Measurements from ENCODE around the gene CSTA.

The CSTA gene

DNA sequence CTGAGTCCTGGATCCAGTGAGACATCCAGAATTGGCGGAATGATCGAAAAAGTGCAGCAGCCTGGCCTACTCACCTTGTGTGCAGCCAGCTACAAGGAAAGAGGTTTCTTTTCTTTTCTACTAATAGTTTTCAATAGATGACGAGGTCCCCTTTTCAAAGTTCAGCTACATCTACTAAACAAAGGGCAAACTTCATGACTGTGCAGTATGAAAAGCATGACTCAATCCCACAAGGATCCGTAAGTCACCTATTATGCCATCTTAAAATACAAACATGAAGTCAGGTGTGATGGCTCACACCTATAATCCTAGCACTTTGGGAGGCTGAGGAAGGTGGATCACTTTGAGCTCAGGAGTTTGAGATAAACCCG is 41.3 kb downstream of the CSTA start:
- no peaks in the 10 kb centered on the region for H3K9me3 ChIP-seq (ENCODE audit: control insufficient read depth in 1 of 2, low read length in 2 of 2)
- peak overlapping the region; percentile 33 for H3K27ac ChIP-seq (ENCODE audit: low read depth, low read length)
- H3K27me3 ChIP-seq (ENCODE audit: control insufficient read depth in 1 of 2, insufficient read depth in 2 of 2, low read length in 2 of 2), result no peaks in the 10 kb centered on the region
- H3K4me1 ChIP-seq (ENCODE audit: control insufficient read depth in 1 of 2, insufficient read depth in 2 of 2, low read length in 2 of 2), result peaks cover 23 to 36% of the 10 kb centered on the region in 2 donors
- H3K36me3 ChIP-seq (ENCODE audit: control insufficient read depth in 1 of 2, insufficient read depth in 2 of 2, low read length in 2 of 2), result peaks cover 7 to 8% of the 10 kb centered on the region in 2 donors
- H3K9ac ChIP-seq (ENCODE audit: low read depth in 1 of 2, low read length in 2 of 2), result no peak overlapping the region
- H3K4me3 ChIP-seq (ENCODE audit: low read depth in 1 of 2, low read length in 2 of 2), result no peak overlapping the region

DNA sequence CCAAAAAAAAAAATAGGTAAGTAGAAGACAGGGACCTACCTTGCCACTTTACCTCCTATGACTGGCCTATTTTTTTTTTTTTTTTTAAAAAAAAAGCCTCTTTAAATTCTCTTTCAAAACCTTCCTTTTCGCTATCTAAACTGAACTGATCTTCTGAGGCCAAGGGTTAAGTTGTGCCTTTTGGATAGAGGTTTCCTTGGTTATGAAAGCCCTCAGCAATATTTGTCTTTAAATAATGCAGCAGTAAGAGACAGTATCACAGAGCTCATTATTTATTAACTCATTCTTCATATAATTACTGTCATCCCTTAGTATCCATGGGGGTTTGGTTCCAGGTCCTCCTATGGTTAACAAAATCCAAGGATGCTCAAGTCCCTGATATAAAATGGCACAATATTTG is 49.0 kb downstream of the CSTA start:
- Histone ChIP-seq H3K36me3 (ENCODE audit: control insufficient read depth in 1 of 2, insufficient read depth in 2 of 2, low read length in 2 of 2) (peaks cover 0 to 2% of the 10 kb centered on the region in 2 donors), H3K9ac (ENCODE audit: low read depth in 1 of 2, low read length in 2 of 2) (no peak overlapping the region), H3K4me3 (ENCODE audit: low read depth in 1 of 2, low read length in 2 of 2) (no peak overlapping the region), H3K27me3 (ENCODE audit: control insufficient read depth in 1 of 2, insufficient read depth in 2 of 2, low read length in 2 of 2) (no peaks in the 10 kb centered on the region), H3K27ac (ENCODE audit: low read depth, low read length) (no peak overlapping the region), H3K4me1 (ENCODE audit: control insufficient read depth in 1 of 2, insufficient read depth in 2 of 2, low read length in 2 of 2) (no peaks in the 10 kb centered on the region), H3K9me3 (ENCODE audit: control insufficient read depth in 1 of 2, low read length in 2 of 2) (no peaks in the 10 kb centered on the region)

DNA sequence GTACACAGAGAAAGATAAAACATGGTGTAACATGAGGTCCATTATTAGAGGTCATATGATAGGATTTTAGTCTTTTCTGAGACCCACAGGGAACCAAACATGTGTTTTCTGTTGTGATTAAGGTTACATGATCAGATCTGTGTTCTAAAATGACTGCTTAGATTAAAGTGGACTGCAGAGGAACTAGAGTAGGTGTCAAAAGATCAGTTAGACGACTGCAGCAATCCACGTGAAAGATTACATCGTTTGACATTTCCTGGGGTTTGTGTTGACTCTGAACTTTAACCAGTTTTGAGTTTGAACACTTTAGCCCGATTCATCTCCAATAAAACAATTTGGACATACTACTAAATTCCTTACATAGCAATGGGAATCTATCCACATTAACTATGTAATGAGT is 52.9 kb downstream of the CSTA start:
- H3K9ac ChIP-seq (ENCODE audit: low read depth in 1 of 2, low read length in 2 of 2), result no peak overlapping the region

DNA sequence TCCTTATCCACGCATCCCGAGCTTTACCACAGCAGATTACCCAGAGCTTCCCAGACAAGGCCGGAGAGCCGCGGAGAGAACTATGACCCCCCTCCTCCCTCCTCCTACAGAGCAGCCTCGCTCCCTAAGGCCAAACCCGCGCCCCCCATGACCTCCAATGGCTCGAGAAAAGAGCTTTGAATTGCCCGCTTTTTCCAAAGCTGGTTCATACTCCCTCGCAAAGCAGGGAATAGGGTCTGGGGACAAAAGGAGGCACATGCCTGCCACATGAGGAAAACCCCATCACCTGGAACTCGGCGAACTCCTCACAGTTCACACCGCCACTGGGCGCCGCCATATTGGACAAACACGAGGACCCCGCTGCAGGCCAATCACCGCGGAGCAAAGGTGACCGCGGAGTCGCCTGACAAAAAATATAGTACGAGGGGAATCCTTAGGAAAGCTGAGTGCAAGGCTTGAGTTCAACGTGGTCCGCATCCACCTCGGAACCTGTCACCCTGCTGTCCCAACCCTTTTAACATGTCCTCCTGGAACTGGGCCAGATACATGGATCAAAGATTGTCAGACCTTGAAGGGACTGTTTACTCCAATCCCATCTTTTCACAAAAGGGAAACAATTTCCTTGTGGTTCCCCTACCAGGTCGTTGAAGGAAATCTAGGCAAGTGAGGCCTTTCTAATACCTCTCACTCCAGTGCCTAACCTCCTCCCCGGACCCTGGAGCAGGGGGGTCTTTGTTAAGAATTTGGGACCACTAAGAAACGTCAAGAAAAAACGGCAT is 58.0 kb downstream of the CSTA start, which contains the start of gene MIX23:
Gene MIX23, minus strand, starts transcription at position 344 of the 779 bp plus-strand sequence. Its CDS starts 7 bp downstream, at position 337.
- no peaks in the 10 kb centered on the region for H3K36me3 ChIP-seq (ENCODE audit: control insufficient read depth in 1 of 2, insufficient read depth in 2 of 2, low read length in 2 of 2)
- H3K9ac ChIP-seq (ENCODE audit: low read depth in 1 of 2, low read length in 2 of 2), result peak within 1 kb of the TSS; percentile 78 to 95
- H3K4me1 ChIP-seq (ENCODE audit: control insufficient read depth in 1 of 2, insufficient read depth in 2 of 2, low read length in 2 of 2), result peaks cover 16 to 23% of the 10 kb centered on the region in 2 donors
- peak within 1 kb of the TSS; percentile 86 for H3K27ac ChIP-seq (ENCODE audit: low read depth, low read length)
- peak within 1 kb of the TSS; percentile 96 to 97 for H3K4me3 ChIP-seq (ENCODE audit: low read depth in 1 of 2, low read length in 2 of 2)
- H3K9me3 ChIP-seq (ENCODE audit: control insufficient read depth in 1 of 2, low read length in 2 of 2), result no peaks in the 10 kb centered on the region
- no peaks in the 10 kb centered on the region for H3K27me3 ChIP-seq (ENCODE audit: control insufficient read depth in 1 of 2, insufficient read depth in 2 of 2, low read length in 2 of 2)

More for the DNA sequence above, 52.9 kb downstream of the CSTA start:
- Histone ChIP-seq H3K4me1 (ENCODE audit: control insufficient read depth in 1 of 2, insufficient read depth in 2 of 2, low read length in 2 of 2) (peaks cover 5 to 6% of the 10 kb centered on the region in 2 donors), H3K27ac (ENCODE audit: low read depth, low read length) (no peak overlapping the region), H3K4me3 (ENCODE audit: low read depth in 1 of 2, low read length in 2 of 2) (no peak overlapping the region), H3K27me3 (ENCODE audit: control insufficient read depth in 1 of 2, insufficient read depth in 2 of 2, low read length in 2 of 2) (no peaks in the 10 kb centered on the region), H3K36me3 (ENCODE audit: control insufficient read depth in 1 of 2, insufficient read depth in 2 of 2, low read length in 2 of 2) (no peaks in the 10 kb centered on the region), H3K9me3 (ENCODE audit: control insufficient read depth in 1 of 2, low read length in 2 of 2) (no peaks in the 10 kb centered on the region)

DNA sequence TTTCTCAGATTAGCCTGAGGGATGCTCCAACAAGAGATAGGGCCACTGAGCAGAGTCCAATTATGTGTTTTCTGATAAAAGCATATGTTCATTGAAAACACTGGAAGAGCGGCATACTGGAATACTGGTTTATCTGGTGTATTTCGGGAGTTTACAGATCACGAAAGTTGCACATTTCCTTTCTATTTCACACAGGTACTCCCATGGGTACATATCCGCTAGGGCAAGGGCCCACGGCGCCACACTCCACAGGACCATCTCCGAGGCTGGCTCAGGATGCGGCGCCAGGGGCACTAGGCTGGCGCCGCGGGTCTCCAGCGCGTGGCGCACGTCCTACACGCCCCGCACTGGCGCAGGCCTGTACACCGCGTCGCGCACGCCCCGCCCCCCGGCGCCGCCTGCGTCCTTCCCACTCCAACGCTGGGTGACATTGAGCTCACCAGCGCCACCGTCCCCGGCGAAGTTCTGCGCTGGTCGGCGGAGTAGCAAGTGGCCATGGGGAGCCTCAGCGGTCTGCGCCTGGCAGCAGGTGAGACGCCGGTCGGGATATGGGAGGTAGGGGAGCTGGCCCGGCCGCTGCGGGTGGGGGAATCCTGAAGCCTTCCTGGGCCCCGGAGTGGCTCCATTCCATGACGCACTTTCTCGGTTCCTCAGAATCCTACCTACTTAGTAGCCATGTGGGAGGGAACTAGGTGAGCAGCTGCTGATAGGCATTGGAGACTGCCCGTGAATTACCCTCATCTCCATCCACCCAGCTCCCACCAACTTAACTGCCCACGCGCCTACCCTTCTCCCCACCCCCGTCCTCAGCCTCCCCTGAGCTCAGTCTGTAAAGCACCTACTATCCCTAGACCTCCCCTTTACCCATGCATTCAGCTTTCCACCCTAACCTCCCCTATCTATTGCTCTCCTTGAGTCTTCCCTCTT is 59.0 kb downstream of the CSTA start, which contains the start of gene FAM162A:
Gene FAM162A, plus strand, starts transcription at position 412 of the 927 bp plus-strand sequence. Its CDS starts 84 bp downstream, at position 496.
- no peaks in the 10 kb centered on the region for H3K9me3 ChIP-seq (ENCODE audit: control insufficient read depth in 1 of 2, low read length in 2 of 2)
- H3K36me3 ChIP-seq (ENCODE audit: control insufficient read depth in 1 of 2, insufficient read depth in 2 of 2, low read length in 2 of 2), result no peaks in the 10 kb centered on the region
- peaks cover 16 to 23% of the 10 kb centered on the region in 2 donors for H3K4me1 ChIP-seq (ENCODE audit: control insufficient read depth in 1 of 2, insufficient read depth in 2 of 2, low read length in 2 of 2)
- H3K9ac ChIP-seq (ENCODE audit: low read depth in 1 of 2, low read length in 2 of 2), result peak within 1 kb of the TSS; percentile 78 to 95
- peak within 1 kb of the TSS; percentile 86 for H3K27ac ChIP-seq (ENCODE audit: low read depth, low read length)
- peak within 1 kb of the TSS; percentile 96 to 97 for H3K4me3 ChIP-seq (ENCODE audit: low read depth in 1 of 2, low read length in 2 of 2)
- H3K27me3 ChIP-seq (ENCODE audit: control insufficient read depth in 1 of 2, insufficient read depth in 2 of 2, low read length in 2 of 2), result no peaks in the 10 kb centered on the region

DNA sequence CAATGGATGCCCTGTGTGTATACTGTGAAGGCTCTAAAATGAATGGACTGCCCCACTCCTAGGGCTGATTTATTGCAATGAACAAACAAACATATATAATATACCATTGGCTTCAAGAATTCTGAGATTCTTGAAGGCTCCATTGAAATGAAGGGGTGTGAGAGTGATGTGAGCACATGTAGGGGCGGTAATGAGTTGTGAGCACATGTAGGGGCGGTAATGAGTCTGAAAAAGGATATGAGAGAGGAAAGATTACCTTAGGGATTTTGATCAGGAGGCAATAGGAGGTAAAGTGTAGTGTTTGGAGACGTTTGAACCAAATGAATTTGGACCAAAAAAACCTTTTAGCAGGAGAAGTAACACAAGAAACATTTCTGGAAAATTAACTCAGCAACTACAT is 62.7 kb downstream of the CSTA start:
- Histone ChIP-seq H3K27ac (ENCODE audit: low read depth, low read length) (no peak overlapping the region), H3K4me3 (ENCODE audit: low read depth in 1 of 2, low read length in 2 of 2) (no peak overlapping the region), H3K9ac (ENCODE audit: low read depth in 1 of 2, low read length in 2 of 2) (no peak overlapping the region), H3K36me3 (ENCODE audit: control insufficient read depth in 1 of 2, insufficient read depth in 2 of 2, low read length in 2 of 2) (no peaks in the 10 kb centered on the region), H3K27me3 (ENCODE audit: control insufficient read depth in 1 of 2, insufficient read depth in 2 of 2, low read length in 2 of 2) (no peaks in the 10 kb centered on the region), H3K4me1 (ENCODE audit: control insufficient read depth in 1 of 2, insufficient read depth in 2 of 2, low read length in 2 of 2) (peaks cover 10 to 23% of the 10 kb centered on the region in 2 donors), H3K9me3 (ENCODE audit: control insufficient read depth in 1 of 2, low read length in 2 of 2) (no peaks in the 10 kb centered on the region)

DNA sequence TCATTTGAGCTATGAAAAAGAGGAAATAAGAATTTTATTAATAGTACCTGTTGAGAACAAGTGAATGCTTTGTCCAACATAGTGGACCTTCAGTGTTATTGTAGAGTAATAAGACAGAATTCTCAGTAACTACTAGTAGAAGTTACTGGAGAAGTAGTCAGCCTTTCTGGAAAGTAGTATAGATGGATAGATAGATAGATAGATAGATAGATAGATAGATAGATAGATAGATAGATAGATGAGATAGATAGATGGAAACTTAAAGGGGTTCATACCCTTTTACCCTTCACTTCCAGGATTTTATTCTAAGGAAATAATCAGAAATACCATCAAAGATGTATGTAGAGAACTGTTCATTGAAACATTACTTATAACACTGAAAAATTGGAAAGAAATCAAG is 64.1 kb downstream of the CSTA start:
- Histone ChIP-seq H3K4me1 (ENCODE audit: control insufficient read depth in 1 of 2, insufficient read depth in 2 of 2, low read length in 2 of 2) (peaks cover 10 to 23% of the 10 kb centered on the region in 2 donors), H3K9ac (ENCODE audit: low read depth in 1 of 2, low read length in 2 of 2) (no peak overlapping the region), H3K4me3 (ENCODE audit: low read depth in 1 of 2, low read length in 2 of 2) (no peak overlapping the region), H3K27me3 (ENCODE audit: control insufficient read depth in 1 of 2, insufficient read depth in 2 of 2, low read length in 2 of 2) (no peaks in the 10 kb centered on the region), H3K36me3 (ENCODE audit: control insufficient read depth in 1 of 2, insufficient read depth in 2 of 2, low read length in 2 of 2) (peaks cover 0 to 5% of the 10 kb centered on the region in 2 donors), H3K27ac (ENCODE audit: low read depth, low read length) (no peak overlapping the region), H3K9me3 (ENCODE audit: control insufficient read depth in 1 of 2, low read length in 2 of 2) (no peaks in the 10 kb centered on the region)

DNA sequence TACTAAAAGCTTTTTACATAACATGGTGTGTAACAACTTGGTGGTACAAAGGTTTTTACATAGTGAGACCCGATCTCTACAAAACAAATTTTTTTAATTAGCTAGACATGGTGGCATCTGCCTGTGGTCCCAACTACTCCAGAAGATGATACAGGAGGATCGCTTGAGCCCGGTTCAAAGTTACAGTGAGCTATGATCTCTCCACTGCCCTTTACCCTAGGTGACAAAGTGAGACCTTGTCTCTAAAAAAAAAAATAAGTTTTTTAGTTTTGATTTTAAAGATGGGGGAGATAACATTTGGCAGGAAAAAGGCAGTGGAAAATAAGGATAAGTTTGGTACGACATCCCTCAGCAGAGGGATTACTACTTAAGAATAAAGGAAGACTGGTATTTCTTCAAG is 64.8 kb downstream of the CSTA start:
- peaks cover 4 to 17% of the 10 kb centered on the region in 2 donors for H3K4me1 ChIP-seq (ENCODE audit: control insufficient read depth in 1 of 2, insufficient read depth in 2 of 2, low read length in 2 of 2)
- H3K9me3 ChIP-seq (ENCODE audit: control insufficient read depth in 1 of 2, low read length in 2 of 2), result no peaks in the 10 kb centered on the region
- no peaks in the 10 kb centered on the region for H3K27me3 ChIP-seq (ENCODE audit: control insufficient read depth in 1 of 2, insufficient read depth in 2 of 2, low read length in 2 of 2)
- no peak overlapping the region for H3K4me3 ChIP-seq (ENCODE audit: low read depth in 1 of 2, low read length in 2 of 2)
- H3K9ac ChIP-seq (ENCODE audit: low read depth in 1 of 2, low read length in 2 of 2), result no peak overlapping the region
- H3K36me3 ChIP-seq (ENCODE audit: control insufficient read depth in 1 of 2, insufficient read depth in 2 of 2, low read length in 2 of 2), result peaks cover 0 to 6% of the 10 kb centered on the region in 2 donors
- H3K27ac ChIP-seq (ENCODE audit: low read depth, low read length), result no peak overlapping the region

DNA sequence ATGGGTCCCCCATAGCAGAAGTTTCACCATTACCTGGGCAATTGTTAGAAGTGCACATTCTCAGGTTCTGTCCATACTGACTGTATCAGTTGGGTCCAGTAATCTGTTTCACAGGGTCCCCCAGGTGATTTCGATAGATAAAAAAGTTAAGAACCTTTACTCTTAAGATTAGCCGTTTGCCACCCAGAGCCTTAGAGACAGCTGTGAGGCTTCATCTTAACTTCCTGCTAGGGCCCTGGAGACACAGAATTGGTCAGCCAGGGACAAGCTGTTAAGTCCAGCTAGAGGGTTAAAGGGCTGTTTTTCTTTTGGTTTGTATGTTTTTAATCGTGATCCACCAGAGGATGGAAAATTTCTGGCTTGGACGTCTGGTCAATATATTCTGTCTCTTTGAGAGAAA is 65.6 kb downstream of the CSTA start:
- H3K27ac ChIP-seq (ENCODE audit: low read depth, low read length), result no peak overlapping the region
- peaks cover 0 to 6% of the 10 kb centered on the region in 2 donors for H3K36me3 ChIP-seq (ENCODE audit: control insufficient read depth in 1 of 2, insufficient read depth in 2 of 2, low read length in 2 of 2)
- no peak overlapping the region for H3K9ac ChIP-seq (ENCODE audit: low read depth in 1 of 2, low read length in 2 of 2)
- H3K9me3 ChIP-seq (ENCODE audit: control insufficient read depth in 1 of 2, low read length in 2 of 2), result no peaks in the 10 kb centered on the region
- no peak overlapping the region for H3K4me3 ChIP-seq (ENCODE audit: low read depth in 1 of 2, low read length in 2 of 2)
- H3K27me3 ChIP-seq (ENCODE audit: control insufficient read depth in 1 of 2, insufficient read depth in 2 of 2, low read length in 2 of 2), result no peaks in the 10 kb centered on the region
- peaks cover 0 to 11% of the 10 kb centered on the region in 2 donors for H3K4me1 ChIP-seq (ENCODE audit: control insufficient read depth in 1 of 2, insufficient read depth in 2 of 2, low read length in 2 of 2)
